ENCODE results near the gene TBCD.

- TF ChIP-seq MXI1 (conservative IDR thresholded peaks at IDR 0.05; ENCODE audit: poor library complexity, severe bottlenecking), result no peak
- TF ChIP-seq POLR2AphosphoS5 (IDR thresholded peaks at IDR 0.05), result no peak
Observed at GRCh38 chr17:82933911-82934310, 182.0 kb downstream of the TBCD start.

Measured in neural cell (in vitro differentiated cells).